ENCODE data around the gene ARID3A. TPM values are rescaled to one million over a fixed set of nuclear protein-coding genes. Genes with fewer than 3 reads are reported as not detected.

Gene ARID3A
- total RNA-seq, 2 donors from 2014 or later: 31.7 to 34.0 TPM

DNA sequence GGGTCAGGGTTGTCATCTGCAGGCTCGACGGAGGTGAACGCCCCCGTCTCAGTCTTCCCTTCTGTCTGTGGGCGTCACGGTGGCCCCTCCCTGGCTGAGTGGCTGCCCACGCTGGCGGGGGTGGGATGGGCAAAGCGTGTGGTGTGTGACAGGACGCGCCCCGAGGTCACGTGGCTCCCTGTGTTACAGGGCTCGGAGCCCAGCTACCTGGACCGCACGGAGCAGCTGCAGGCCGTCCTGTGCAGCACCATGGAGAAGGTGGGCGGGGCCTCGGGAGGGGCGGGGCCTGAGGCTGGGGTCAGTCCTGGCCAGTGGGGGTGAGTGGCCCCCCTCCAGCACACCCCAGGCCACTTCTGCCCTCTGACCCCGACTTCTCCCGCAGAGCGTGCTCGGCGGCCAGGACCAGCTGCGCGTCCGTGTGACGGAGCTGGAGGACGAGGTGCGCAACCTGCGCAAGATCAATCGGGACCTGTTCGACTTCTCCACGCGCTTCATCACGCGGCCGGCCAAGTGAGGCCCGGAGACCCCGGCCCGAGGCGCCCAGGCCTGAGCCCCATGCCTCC is 68.1 kb downstream of the ARID3A start:
- no peak overlapping the region for H3K27ac Mint-ChIP-seq
- no peaks in the 10 kb centered on the region for H3K9me3 Mint-ChIP-seq
- no peak overlapping the region for H3K4me3 Mint-ChIP-seq
- H3K4me1 Mint-ChIP-seq (ENCODE audit: low read depth): peaks cover 18% of the 10 kb centered on the region
- DNase-seq (no peak), ATAC-seq (replicated peaks in 1 of 2) (no peak)
- H3K36me3 Mint-ChIP-seq (ENCODE audit: insufficient read depth in 2 of 2): no peaks in the 10 kb centered on the region
- H3K27me3 Mint-ChIP-seq (ENCODE audit: low read depth): peaks cover 11% of the 10 kb centered on the region

DNA sequence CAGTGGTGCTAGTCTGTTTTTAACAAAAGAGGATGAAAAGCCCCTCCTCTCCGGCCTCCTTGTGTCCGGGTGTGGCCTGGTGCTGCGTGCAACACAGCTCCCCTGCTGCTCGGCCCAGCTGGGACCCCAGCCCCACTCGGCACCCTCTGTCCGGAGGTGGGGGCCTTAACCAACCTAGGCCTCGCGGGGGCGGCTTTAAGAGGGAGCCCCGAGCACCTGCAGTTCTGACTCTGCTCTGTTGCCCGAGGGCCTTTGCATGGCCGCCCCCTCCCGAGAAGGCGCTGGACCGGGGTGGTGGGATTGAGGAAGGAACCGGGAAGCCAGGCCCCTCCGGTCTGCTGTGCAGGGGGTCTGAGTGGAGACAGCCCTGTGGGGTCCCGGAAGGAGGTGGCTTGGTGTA is 68.7 kb downstream of the ARID3A start:
- Mint-ChIP-seq H3K4me1 (ENCODE audit: low read depth) (peaks cover 24% of the 10 kb centered on the region), H3K4me3 (no peak overlapping the region), H3K9me3 (no peaks in the 10 kb centered on the region), H3K36me3 (ENCODE audit: insufficient read depth in 2 of 2) (no peaks in the 10 kb centered on the region), H3K27ac (no peak overlapping the region), H3K27me3 (ENCODE audit: low read depth) (peaks cover 17% of the 10 kb centered on the region)
- DNase-seq (no peak), ATAC-seq (replicated peaks in 1 of 2) (no peak)

DNA sequence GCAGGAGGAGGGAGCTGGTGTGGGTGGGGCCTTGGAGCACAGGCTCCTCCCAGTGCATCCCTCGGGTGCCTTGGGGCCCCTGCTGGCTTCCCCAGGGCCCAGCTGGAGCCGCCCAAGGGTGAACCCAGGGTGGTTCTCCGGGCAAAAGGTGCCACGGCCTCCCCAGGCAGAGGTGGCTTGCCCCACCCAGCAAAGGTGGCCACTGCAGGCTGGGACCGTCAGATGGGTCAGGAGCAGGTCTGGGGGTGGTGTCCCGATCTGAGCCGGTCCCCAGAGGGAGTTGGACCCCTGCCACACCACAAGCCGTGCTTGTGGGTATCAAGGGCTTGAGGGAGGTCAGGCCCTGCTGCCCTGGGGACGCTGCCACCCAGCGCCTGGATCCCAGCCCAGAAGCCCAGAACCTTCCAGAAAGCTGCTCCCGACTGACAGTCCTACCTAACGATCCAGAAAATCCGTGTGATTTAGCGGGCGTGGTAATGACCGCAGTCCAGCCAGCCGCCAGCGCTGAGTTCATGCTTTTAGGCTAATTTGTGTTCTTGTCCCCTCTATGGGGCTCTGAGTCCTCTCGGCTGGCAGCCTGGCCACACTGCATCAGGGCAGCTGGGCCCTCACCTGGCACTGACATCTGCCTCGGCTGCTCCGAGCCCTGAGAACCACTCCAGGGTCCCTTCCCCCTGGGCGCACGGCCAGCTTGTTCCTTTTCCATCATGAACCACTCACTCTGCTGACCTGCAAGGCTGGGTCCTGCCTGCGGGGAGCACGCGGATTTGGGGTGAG is 69.4 kb downstream of the ARID3A start:
- ATAC-seq (replicated peaks in 1 of 2): no peak
- peaks cover 18% of the 10 kb centered on the region for H3K27me3 Mint-ChIP-seq (ENCODE audit: low read depth)

DNA sequence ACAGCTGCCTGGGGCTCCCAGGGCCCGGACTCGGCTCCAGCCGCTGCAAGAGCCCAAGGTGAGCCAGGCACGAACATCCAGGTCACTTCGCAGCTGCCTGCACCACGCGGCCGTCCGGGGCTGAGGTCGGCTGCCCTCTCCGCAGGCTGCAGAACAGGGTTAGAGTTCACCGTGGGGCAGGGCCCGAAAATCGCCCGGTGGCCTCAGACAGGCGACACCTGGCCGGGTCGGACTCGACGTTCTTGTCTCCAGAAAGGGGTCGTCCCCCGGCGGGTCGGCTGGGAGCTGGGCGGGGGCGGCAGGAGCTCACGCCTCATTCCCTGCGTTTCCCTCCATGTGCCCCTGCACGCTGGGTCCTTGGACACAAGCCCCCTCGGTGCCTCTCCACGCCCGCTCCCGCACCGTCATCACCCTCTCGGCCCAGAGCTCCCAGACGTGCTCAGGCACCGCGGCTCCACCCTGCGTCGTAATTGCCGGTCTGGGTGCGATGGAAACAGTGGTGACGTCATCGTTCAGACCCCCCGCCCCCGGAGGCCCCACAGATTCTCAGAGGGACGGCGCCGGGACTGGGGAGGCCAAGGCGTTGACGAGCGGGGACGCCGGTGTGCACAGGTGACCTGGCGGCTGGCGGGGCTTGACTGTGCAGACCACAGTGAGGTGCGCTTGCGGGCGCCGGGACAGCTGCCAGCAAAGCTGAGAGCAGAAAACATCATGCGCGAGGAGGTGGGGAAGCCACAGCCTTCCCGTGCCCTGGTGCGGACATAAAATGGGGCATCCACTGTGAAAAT is 70.4 kb downstream of the ARID3A start:
- Mint-ChIP-seq H3K36me3 (ENCODE audit: insufficient read depth in 2 of 2) (no peaks in the 10 kb centered on the region), H3K9me3 (no peaks in the 10 kb centered on the region), H3K4me3 (peak overlapping the region; percentile 66 to 70), H3K4me1 (ENCODE audit: low read depth) (peaks cover 24% of the 10 kb centered on the region), H3K27ac (no peak overlapping the region), H3K27me3 (ENCODE audit: low read depth) (peaks cover 22% of the 10 kb centered on the region)
- peak; percentile 49 to 58 for ATAC-seq (replicated peaks in 1 of 2)
- DNase-seq: peak; percentile 74

More for the DNA sequence above, 69.4 kb downstream of the ARID3A start:
- no peak overlapping the region for H3K27ac Mint-ChIP-seq
- no peaks in the 10 kb centered on the region for H3K9me3 Mint-ChIP-seq
- DNase-seq: no peak
- H3K36me3 Mint-ChIP-seq (ENCODE audit: insufficient read depth in 2 of 2): no peaks in the 10 kb centered on the region
- H3K4me1 Mint-ChIP-seq (ENCODE audit: low read depth): peaks cover 24% of the 10 kb centered on the region
- H3K4me3 Mint-ChIP-seq: no peak overlapping the region

DNA sequence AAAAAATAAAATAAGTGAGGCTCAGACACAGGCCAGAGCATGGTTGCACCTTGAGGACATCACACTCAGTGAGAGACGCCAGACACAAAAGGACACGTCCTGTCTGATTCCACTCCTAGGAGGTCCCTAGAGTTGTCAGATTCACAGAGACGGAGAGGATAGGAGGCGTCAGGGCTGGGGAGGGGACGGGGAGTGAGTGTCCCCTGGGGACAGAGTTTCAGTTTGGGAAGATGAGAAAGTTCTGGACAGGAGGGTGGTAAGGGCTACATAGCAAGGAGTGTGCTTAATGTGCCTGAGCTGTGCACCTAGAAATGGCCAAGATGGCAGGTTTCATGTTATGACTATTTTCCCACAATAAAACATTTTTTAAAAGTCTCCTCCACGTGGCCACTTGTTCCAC is 72.2 kb downstream of the ARID3A start:
- Mint-ChIP-seq H3K4me1 (ENCODE audit: low read depth) (peaks cover 24% of the 10 kb centered on the region), H3K9me3 (no peaks in the 10 kb centered on the region), H3K27ac (no peak overlapping the region), H3K27me3 (ENCODE audit: low read depth) (peaks cover 32% of the 10 kb centered on the region), H3K4me3 (no peak overlapping the region), H3K36me3 (ENCODE audit: insufficient read depth in 2 of 2) (no peaks in the 10 kb centered on the region)
- ATAC-seq (replicated peaks in 1 of 2) (no peak), DNase-seq (no peak)

DNA sequence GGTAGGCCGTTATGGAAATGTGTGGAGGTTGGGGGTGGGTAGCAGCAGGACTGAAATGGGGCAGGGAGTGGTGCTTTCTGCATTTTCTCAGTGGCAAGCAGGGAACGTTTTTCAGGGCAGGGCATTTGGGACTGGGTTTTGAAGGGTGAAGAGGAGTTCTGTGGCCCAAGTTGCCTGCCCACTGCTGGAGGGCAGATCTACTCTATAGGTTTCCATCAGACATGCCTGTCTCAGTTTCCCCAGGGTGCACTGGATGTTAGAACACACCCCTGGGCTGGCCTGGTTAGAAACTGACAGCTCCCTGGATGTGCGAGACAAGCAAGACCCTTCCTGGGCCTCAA is 73.5 kb downstream of the ARID3A start:
- Mint-ChIP-seq H3K9me3 (no peaks in the 10 kb centered on the region), H3K27ac (no peak overlapping the region), H3K4me1 (ENCODE audit: low read depth) (peaks cover 24% of the 10 kb centered on the region), H3K4me3 (peak overlapping the region in 1 of 2 donors; percentile 58), H3K36me3 (ENCODE audit: insufficient read depth in 2 of 2) (no peaks in the 10 kb centered on the region), H3K27me3 (ENCODE audit: low read depth) (peaks cover 32% of the 10 kb centered on the region)
- DNase-seq (no peak), ATAC-seq (replicated peaks in 1 of 2) (no peak)

DNA sequence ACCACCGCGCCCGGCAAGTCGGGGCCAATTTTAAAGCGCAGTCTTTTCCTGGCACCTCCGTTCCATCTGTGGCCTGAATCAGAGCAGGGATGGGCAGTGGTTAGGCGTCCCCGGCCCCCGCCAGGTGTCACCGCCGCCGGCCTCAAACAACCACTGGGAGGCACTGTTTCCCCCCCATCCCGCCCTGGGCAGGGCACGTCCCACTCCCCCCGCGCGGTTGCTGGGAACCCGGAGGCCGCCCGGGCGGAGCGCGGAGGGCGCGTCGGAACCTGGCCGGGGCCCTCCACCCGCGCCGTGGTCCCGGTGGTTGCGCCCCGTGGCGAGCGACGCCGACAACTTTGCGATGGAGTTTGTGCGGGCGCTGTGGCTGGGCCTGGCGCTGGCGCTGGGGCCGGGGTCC is 74.3 kb downstream of the ARID3A start, which contains the start of gene GRIN3B:
GRIN3B (plus strand) TSS at position 325 of the 400 bp plus-strand sequence; CDS start at position 344, 19 bp downstream.
- peak; percentile 53 to 69 for ATAC-seq (replicated peaks in 1 of 2)
- Mint-ChIP-seq H3K9me3 (no peaks in the 10 kb centered on the region), H3K36me3 (ENCODE audit: insufficient read depth in 2 of 2) (no peaks in the 10 kb centered on the region), H3K4me3 (peak within 1 kb of the TSS; percentile 22 to 62), H3K27me3 (ENCODE audit: low read depth) (peaks cover 32% of the 10 kb centered on the region), H3K27ac (no peak within 1 kb of the TSS), H3K4me1 (ENCODE audit: low read depth) (peaks cover 24% of the 10 kb centered on the region)
- peak; percentile 73 to 78 for DNase-seq

DNA sequence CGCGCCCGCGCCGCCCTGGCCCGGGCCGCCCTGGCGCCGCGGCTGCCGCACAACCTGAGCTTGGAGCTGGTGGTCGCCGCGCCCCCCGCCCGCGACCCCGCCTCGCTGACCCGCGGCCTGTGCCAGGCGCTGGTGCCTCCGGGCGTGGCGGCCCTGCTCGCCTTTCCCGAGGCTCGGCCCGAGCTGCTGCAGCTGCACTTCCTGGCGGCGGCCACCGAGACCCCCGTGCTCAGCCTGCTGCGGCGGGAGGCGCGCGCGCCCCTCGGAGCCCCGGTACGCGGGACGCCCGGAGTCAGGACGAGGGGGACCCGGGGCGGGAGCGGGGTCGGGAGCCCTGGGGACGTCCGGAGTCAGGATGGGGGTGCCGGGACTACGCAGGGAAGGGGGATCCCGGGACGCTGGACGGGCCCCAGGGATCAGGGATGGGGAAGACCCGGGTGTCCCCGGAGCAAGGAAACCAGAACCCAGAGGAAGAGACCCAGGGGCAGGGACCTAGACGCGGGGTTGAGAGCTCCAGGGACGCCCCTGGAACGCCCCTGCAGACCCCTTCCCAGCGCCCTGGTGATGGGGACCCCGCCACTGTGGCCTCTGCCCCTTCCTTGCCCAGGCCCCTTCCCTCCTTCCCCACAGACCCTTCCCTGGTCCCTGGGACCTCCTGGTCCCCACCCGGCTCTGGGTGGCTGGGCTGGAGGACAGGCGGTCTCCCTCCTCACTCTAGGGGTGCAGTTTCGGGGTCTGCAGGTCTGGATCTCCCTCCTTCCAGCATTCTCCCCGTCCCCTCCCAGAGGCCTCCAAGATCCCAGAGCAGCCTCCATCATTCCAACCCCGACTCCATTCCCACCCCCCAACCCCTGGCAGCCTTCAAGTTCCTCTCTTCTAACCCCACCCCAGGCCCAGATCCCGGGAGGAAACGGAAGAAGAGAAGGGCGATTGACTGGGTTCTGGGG is 75.0 kb downstream of the ARID3A start:
- Mint-ChIP-seq H3K27me3 (ENCODE audit: low read depth) (peaks cover 32% of the 10 kb centered on the region), H3K4me1 (ENCODE audit: low read depth) (peaks cover 24% of the 10 kb centered on the region), H3K36me3 (ENCODE audit: insufficient read depth in 2 of 2) (no peaks in the 10 kb centered on the region), H3K27ac (no peak overlapping the region), H3K9me3 (no peaks in the 10 kb centered on the region), H3K4me3 (peak overlapping the region; percentile 22 to 62)
- ATAC-seq (replicated peaks in 1 of 2): no peak
- no peak for DNase-seq

DNA sequence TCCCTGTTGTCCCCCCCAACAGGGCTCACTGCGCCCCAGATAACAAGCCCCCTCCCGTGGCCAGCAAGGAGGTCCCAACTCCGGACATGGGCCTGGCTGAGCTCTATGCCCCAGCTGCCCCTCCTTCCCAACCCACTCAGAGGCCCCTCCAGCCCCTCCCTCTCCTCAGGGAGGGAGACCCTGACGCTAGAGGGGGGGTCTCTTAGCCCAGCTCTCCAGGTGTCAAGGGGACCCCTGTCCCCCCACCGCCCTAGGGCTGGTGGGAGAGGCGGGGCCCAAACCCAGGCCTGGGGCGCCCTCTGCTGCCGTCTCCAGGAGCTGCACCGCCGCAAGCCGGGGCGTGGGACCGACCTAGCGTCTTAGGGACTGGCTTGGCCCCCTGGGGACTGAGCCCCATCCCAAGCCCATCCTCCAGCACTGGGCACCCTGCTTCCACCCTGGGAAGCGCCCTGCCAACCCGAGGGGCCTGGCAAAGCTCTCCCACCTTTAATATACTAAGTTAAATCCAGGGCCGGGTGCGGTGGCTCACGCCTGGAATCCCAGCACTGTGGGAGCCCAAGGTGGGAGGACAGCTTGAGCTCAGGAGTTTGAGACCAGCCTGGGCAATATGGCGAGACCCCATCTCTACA is 75.8 kb downstream of the ARID3A start:
- H3K4me1 Mint-ChIP-seq (ENCODE audit: low read depth): peaks cover 17% of the 10 kb centered on the region
- ATAC-seq (replicated peaks in 1 of 2): peak; percentile 65 to 67
- H3K27ac Mint-ChIP-seq: no peak overlapping the region
- no peak overlapping the region for H3K4me3 Mint-ChIP-seq
- no peaks in the 10 kb centered on the region for H3K36me3 Mint-ChIP-seq (ENCODE audit: insufficient read depth in 2 of 2)
- no peaks in the 10 kb centered on the region for H3K9me3 Mint-ChIP-seq
- peak; percentile 75 to 84 for DNase-seq
- H3K27me3 Mint-ChIP-seq (ENCODE audit: low read depth): peaks cover 32% of the 10 kb centered on the region

DNA sequence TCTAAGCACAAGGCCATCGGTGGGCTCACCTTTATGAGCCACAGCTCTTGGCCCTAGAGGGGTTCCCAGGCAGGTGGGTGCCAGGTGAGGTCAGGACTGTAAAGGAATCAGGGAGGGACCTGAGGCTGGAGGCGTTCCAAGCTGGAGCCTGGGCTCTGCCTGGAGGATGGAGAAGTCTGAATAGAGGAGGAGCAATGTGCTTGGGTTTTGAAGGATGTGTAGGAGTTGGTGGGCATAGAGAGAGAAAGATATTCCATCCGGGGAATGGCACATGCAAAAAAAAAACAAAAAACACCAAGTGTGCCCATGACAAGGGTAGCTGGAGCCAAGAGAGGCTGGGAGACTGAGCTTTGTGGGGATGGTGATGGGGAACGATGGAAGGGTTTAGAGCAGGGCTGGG is 76.8 kb downstream of the ARID3A start:
- peaks cover 13% of the 10 kb centered on the region for H3K4me1 Mint-ChIP-seq (ENCODE audit: low read depth)
- H3K27me3 Mint-ChIP-seq (ENCODE audit: low read depth): peaks cover 31% of the 10 kb centered on the region
- ATAC-seq (replicated peaks in 1 of 2) (no peak), DNase-seq (no peak)
- H3K36me3 Mint-ChIP-seq (ENCODE audit: insufficient read depth in 2 of 2): no peaks in the 10 kb centered on the region
- H3K27ac Mint-ChIP-seq: peak overlapping the region; percentile 33
- no peak overlapping the region for H3K4me3 Mint-ChIP-seq
- no peaks in the 10 kb centered on the region for H3K9me3 Mint-ChIP-seq

DNA sequence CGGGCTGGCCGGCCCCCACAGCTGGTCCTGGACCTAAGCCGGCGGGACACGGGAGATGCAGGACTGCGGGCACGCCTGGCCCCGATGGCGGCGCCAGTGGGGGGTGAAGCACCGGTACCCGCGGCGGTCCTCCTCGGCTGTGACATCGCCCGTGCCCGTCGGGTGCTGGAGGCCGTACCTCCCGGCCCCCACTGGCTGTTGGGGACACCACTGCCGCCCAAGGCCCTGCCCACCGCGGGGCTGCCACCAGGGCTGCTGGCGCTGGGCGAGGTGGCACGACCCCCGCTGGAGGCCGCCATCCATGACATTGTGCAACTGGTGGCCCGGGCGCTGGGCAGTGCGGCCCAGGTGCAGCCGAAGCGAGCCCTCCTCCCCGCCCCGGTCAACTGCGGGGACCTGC is 77.4 kb downstream of the ARID3A start:
- H3K9me3 Mint-ChIP-seq: no peaks in the 10 kb centered on the region
- peaks cover 6% of the 10 kb centered on the region for H3K4me1 Mint-ChIP-seq (ENCODE audit: low read depth)
- H3K4me3 Mint-ChIP-seq: no peak overlapping the region
- no peaks in the 10 kb centered on the region for H3K36me3 Mint-ChIP-seq (ENCODE audit: insufficient read depth in 2 of 2)
- peaks cover 24% of the 10 kb centered on the region for H3K27me3 Mint-ChIP-seq (ENCODE audit: low read depth)
- no peak for ATAC-seq (replicated peaks in 1 of 2)
- DNase-seq: no peak
- no peak overlapping the region for H3K27ac Mint-ChIP-seq

DNA sequence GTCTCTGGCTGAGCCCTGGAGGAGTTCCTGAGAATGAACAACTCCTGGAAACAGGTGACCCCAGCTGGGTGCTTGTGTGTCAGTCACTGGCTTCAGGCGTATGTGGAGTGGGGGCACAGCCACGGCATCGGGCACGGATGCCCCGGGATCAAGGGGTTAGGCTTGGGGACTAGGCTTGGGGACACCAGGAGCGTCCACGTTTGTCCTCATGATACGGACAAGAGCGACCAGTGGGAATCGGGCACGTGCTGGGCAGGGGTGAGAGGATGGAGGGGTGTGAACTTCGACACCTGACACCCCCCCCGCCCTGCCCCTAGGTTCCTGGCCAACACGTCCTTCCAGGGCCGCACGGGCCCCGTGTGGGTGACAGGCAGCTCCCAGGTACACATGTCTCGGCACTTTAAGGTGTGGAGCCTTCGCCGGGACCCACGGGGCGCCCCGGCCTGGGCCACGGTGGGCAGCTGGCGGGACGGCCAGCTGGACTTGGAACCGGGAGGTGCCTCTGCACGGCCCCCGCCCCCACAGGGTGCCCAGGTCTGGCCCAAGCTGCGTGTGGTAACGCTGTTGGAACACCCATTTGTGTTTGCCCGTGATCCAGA is 78.5 kb downstream of the ARID3A start:
- Mint-ChIP-seq H3K27ac (no peak overlapping the region), H3K4me3 (no peak overlapping the region), H3K9me3 (no peaks in the 10 kb centered on the region), H3K36me3 (ENCODE audit: insufficient read depth in 2 of 2) (no peaks in the 10 kb centered on the region), H3K27me3 (ENCODE audit: low read depth) (peaks cover 17% of the 10 kb centered on the region), H3K4me1 (ENCODE audit: low read depth) (peaks cover 2% of the 10 kb centered on the region)
- no peak for DNase-seq
- ATAC-seq (replicated peaks in 1 of 2): no peak

Measured in activated T-cell treated with anti-CD3 and anti-CD28 coated beads, Interleukin-2, amount 50 U/mL, for 72 hours (primary cell).